Measurements from ENCODE around the gene CNDP1. TPM values are rescaled to one million over a fixed set of nuclear protein-coding genes. Genes with fewer than 3 reads are reported as not detected.

CNDP1 gene
- total RNA-seq, 2 experiments from 2014 or later, result 0.25 to 0.39 TPM

DNA sequence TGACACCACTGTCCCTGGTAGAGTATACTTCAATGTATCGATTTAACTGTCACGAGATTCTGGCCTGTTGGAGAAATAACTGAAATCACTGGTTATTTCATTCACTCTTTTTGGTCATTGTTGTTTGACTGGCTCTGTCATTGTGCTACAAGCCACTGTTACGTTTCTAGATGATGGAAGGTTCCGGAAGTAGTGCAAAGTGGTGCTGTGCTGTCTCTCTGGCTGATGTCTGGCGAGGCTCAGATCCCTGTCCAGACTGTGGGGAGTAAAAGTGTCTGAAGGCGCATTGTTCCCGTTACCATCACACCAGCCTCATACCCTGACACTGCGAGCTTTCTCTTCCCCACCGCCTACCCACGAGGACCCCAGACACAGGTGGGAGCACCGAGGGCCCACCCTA, 11.7 kb downstream of the CNDP1 start:
- no peaks in the 10 kb centered on the region for H3K27me3 Mint-ChIP-seq
- no peak overlapping the region for H3K27ac Mint-ChIP-seq
- H3K36me3 ChIP-seq (ENCODE audit: insufficient read depth, low read length), result no peaks in the 10 kb centered on the region
- intact Hi-C loops (cut with DNase I, micrococcal nuclease), result no loop called here
- peaks cover 8 to 15% of the 10 kb centered on the region in 2 experiments for H3K9me3 ChIP-seq (ENCODE audit: control insufficient read depth in 1 of 2, insufficient read depth in 1 of 2, low read length in 2 of 2)
- no peak for TF ChIP-seq CTCF (IDR thresholded peaks at IDR 0.05)
- ChIA-PET CTCF (no interaction called here), POLR2A (no interaction called here)
- peaks cover 5% of the 10 kb centered on the region for H3K9me3 Mint-ChIP-seq
- H3K36me3 Mint-ChIP-seq (ENCODE audit: low read depth), result no peaks in the 10 kb centered on the region
- H3K27ac ChIP-seq (ENCODE audit: low read depth in 1 of 2, low read length in 2 of 2), result no peak overlapping the region
- no peak overlapping the region for H3K4me3 Mint-ChIP-seq
- H3K27me3 ChIP-seq (ENCODE audit: control insufficient read depth in 1 of 2, insufficient read depth in 2 of 2, low read length in 2 of 2), result no peaks in the 10 kb centered on the region
- no peaks in the 10 kb centered on the region for H3K4me1 ChIP-seq (ENCODE audit: insufficient read depth, low read length)
- H3K4me3 ChIP-seq (ENCODE audit: low read length), result no peak overlapping the region
- no peak for ATAC-seq (ENCODE audit: poor library complexity)
- H3K4me1 Mint-ChIP-seq (ENCODE audit: low read depth), result no peaks in the 10 kb centered on the region
- no peak for DNase-seq

GRCh38 chr18:74546751-74547530, 12.6 kb downstream of the CNDP1 start:
- Mint-ChIP-seq H3K36me3 (ENCODE audit: low read depth) (no peaks in the 10 kb centered on the region), H3K9me3 (peaks cover 5% of the 10 kb centered on the region), H3K27ac (no peak overlapping the region), H3K4me1 (ENCODE audit: low read depth) (no peaks in the 10 kb centered on the region), H3K4me3 (no peak overlapping the region), H3K27me3 (peaks cover 3% of the 10 kb centered on the region)
- intact Hi-C loops (cut with DNase I, micrococcal nuclease), result no loop called here
- Histone ChIP-seq H3K4me3 (ENCODE audit: low read length) (no peak overlapping the region), H3K27me3 (ENCODE audit: control insufficient read depth in 1 of 2, insufficient read depth in 2 of 2, low read length in 2 of 2) (no peaks in the 10 kb centered on the region), H3K36me3 (ENCODE audit: insufficient read depth, low read length) (no peaks in the 10 kb centered on the region), H3K4me1 (ENCODE audit: insufficient read depth, low read length) (no peaks in the 10 kb centered on the region), H3K27ac (ENCODE audit: low read depth in 1 of 2, low read length in 2 of 2) (no peak overlapping the region), H3K9me3 (ENCODE audit: control insufficient read depth in 1 of 2, insufficient read depth in 1 of 2, low read length in 2 of 2) (peaks cover 8 to 15% of the 10 kb centered on the region in 2 experiments)
- DNase-seq (no peak), ATAC-seq (ENCODE audit: poor library complexity) (no peak)
- no peak for TF ChIP-seq CTCF (IDR thresholded peaks at IDR 0.05)
- CTCF ChIA-PET, result interaction anchor here (1.3 kb wide), 1 partner anchor 53 kb away, joined by 3 read pairs; no protein-coding TSS in a partner anchor
- POLR2A ChIA-PET, result no interaction called here

DNA sequence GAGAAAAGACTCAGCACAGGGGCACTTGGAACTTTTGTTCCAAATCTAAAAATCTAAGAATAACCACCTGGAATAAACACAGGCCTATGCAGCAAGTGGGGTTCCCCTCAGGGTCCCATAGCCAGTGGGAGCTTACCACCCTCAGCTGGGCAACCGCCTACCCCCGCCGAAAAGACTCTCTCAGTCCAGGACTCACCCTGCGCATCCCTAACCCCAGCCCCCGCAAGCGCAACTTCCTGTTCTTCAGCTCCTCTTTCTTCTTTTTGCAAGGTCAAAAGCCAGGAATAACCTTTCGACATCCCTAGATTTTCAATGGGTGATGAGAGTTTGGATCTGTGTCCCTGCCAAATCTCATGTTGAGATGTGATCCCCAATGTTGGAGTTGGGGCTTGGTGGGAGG, 13.6 kb downstream of the CNDP1 start:
- no peak overlapping the region for H3K4me3 Mint-ChIP-seq
- Histone ChIP-seq H3K27ac (ENCODE audit: low read depth in 1 of 2, low read length in 2 of 2) (no peak overlapping the region), H3K4me3 (ENCODE audit: low read length) (no peak overlapping the region), H3K27me3 (ENCODE audit: control insufficient read depth in 1 of 2, insufficient read depth in 2 of 2, low read length in 2 of 2) (no peaks in the 10 kb centered on the region), H3K36me3 (ENCODE audit: insufficient read depth, low read length) (no peaks in the 10 kb centered on the region), H3K4me1 (ENCODE audit: insufficient read depth, low read length) (no peaks in the 10 kb centered on the region), H3K9me3 (ENCODE audit: control insufficient read depth in 1 of 2, insufficient read depth in 1 of 2, low read length in 2 of 2) (peaks cover 8 to 15% of the 10 kb centered on the region in 2 experiments)
- POLR2A ChIA-PET, result no interaction called here
- DNase-seq, result no peak
- H3K4me1 Mint-ChIP-seq (ENCODE audit: low read depth), result no peaks in the 10 kb centered on the region
- intact Hi-C loops (cut with DNase I, micrococcal nuclease), result no loop called here
- H3K27ac Mint-ChIP-seq, result no peak overlapping the region
- H3K9me3 Mint-ChIP-seq, result peaks cover 5% of the 10 kb centered on the region
- peaks cover 4% of the 10 kb centered on the region for H3K27me3 Mint-ChIP-seq
- TF ChIP-seq CTCF (IDR thresholded peaks at IDR 0.05), result no peak
- CTCF ChIA-PET, result interaction anchor here (1.3 kb wide), 1 partner anchor 54 kb away, joined by 3 read pairs; no protein-coding TSS in a partner anchor
- H3K36me3 Mint-ChIP-seq (ENCODE audit: low read depth), result no peaks in the 10 kb centered on the region
- ATAC-seq (ENCODE audit: poor library complexity), result no peak
